ENCODE data around the gene MID2. TPM values are rescaled to one million over a fixed set of nuclear protein-coding genes. Genes with fewer than 3 reads are reported as not detected.

The MID2 gene
- total RNA-seq, 2 experiments from 2014 or later: not detected

- no peaks in the 10 kb centered on the region for H3K9me3 ChIP-seq (ENCODE audit: low read length)
- intact Hi-C loops (cut with micrococcal nuclease; ENCODE audit: unreplicated experiment): no loop called here
- DNase-seq (ENCODE audit: low spot score): no peak
These were observed 79.7 kb downstream of the MID2 start for GRCh38 chrX:107905366-107905765.

GRCh38 chrX:107924136-107924746, 98.6 kb downstream of the MID2 start:
- ChIA-PET CTCF (ENCODE audit: unreplicated experiment) (no interaction called here), POLR2A (no interaction called here)
- no peaks in the 10 kb centered on the region for H3K79me2 ChIP-seq (ENCODE audit: insufficient read depth, low read depth, low read length)
- TF ChIP-seq EZH2phosphoT487 (IDR thresholded peaks at IDR 0.05; ENCODE audit: borderline replicate concordance, low read depth, low read length): no peak
- TF ChIP-seq CTCF (conservative IDR thresholded peaks at IDR 0.05; ENCODE audit: low read length): no peak
- intact Hi-C loops (cut with micrococcal nuclease; ENCODE audit: unreplicated experiment): no loop called here
- BruUV-seq (replicated peaks): no TSS peak
- no peak overlapping the region for H3K4me3 ChIP-seq (ENCODE audit: low read depth, low read length, poor library complexity, severe bottlenecking)
- H3K36me3 ChIP-seq (ENCODE audit: insufficient read depth, low read length): no peaks in the 10 kb centered on the region
- H2AFZ ChIP-seq (ENCODE audit: low read length): no peak overlapping the region
- H3K4me1 ChIP-seq (ENCODE audit: insufficient read depth, low read length, poor library complexity, severe bottlenecking): no peaks in the 10 kb centered on the region
- H3K27ac ChIP-seq (ENCODE audit: low read depth, low read length, poor library complexity, severe bottlenecking): no peak overlapping the region
- no peaks in the 10 kb centered on the region for H3K9me3 ChIP-seq (ENCODE audit: low read length)
- no peak for DNase-seq (ENCODE audit: low spot score)
- H3K4me2 ChIP-seq (ENCODE audit: low read length): no peak overlapping the region
- H4K20me1 ChIP-seq (ENCODE audit: insufficient read depth, low read length): no peaks in the 10 kb centered on the region
- no peaks in the 10 kb centered on the region for H3K9me2 ChIP-seq (ENCODE audit: insufficient read depth, low read length)

More at GRCh38 chrX:107905366-107905765, 79.7 kb downstream of the MID2 start:
- ChIA-PET CTCF (ENCODE audit: unreplicated experiment) (no interaction called here), POLR2A (no interaction called here)
- no peaks in the 10 kb centered on the region for H3K36me3 ChIP-seq (ENCODE audit: insufficient read depth, low read length)
- no peaks in the 10 kb centered on the region for H4K20me1 ChIP-seq (ENCODE audit: insufficient read depth, low read length)
- H3K27ac ChIP-seq (ENCODE audit: low read depth, low read length, poor library complexity, severe bottlenecking): no peak overlapping the region
- no peaks in the 10 kb centered on the region for H3K79me2 ChIP-seq (ENCODE audit: insufficient read depth, low read depth, low read length)
- TF ChIP-seq EZH2phosphoT487 (IDR thresholded peaks at IDR 0.05; ENCODE audit: borderline replicate concordance, low read depth, low read length) (no peak), CTCF (conservative IDR thresholded peaks at IDR 0.05; ENCODE audit: low read length) (no peak)
- no peaks in the 10 kb centered on the region for H3K9me2 ChIP-seq (ENCODE audit: insufficient read depth, low read length)
- no peak overlapping the region for H3K4me3 ChIP-seq (ENCODE audit: low read depth, low read length, poor library complexity, severe bottlenecking)
- BruUV-seq (replicated peaks): no TSS peak
- H2AFZ ChIP-seq (ENCODE audit: low read length): no peak overlapping the region
- H3K4me1 ChIP-seq (ENCODE audit: insufficient read depth, low read length, poor library complexity, severe bottlenecking): no peaks in the 10 kb centered on the region
- H3K4me2 ChIP-seq (ENCODE audit: low read length): no peak overlapping the region

GRCh38 chrX:107934262-107934661, 108.6 kb downstream of the MID2 start:
- Histone ChIP-seq H3K9me2 (ENCODE audit: insufficient read depth, low read length) (no peaks in the 10 kb centered on the region), H3K4me2 (ENCODE audit: low read length) (no peak overlapping the region), H3K36me3 (ENCODE audit: insufficient read depth, low read length) (no peaks in the 10 kb centered on the region), H3K4me3 (ENCODE audit: low read depth, low read length, poor library complexity, severe bottlenecking) (no peak overlapping the region), H4K20me1 (ENCODE audit: insufficient read depth, low read length) (no peaks in the 10 kb centered on the region), H3K79me2 (ENCODE audit: insufficient read depth, low read depth, low read length) (no peaks in the 10 kb centered on the region), H3K4me1 (ENCODE audit: insufficient read depth, low read length, poor library complexity, severe bottlenecking) (no peaks in the 10 kb centered on the region), H3K27ac (ENCODE audit: low read depth, low read length, poor library complexity, severe bottlenecking) (no peak overlapping the region), H2AFZ (ENCODE audit: low read length) (no peak overlapping the region), H3K9me3 (ENCODE audit: low read length) (no peaks in the 10 kb centered on the region)
- ChIA-PET POLR2A (no interaction called here), CTCF (ENCODE audit: unreplicated experiment) (no interaction called here)
- no peak for DNase-seq (ENCODE audit: low spot score)
- intact Hi-C loops (cut with micrococcal nuclease; ENCODE audit: unreplicated experiment): no loop called here
- BruUV-seq (replicated peaks): no TSS peak
- TF ChIP-seq EZH2phosphoT487 (IDR thresholded peaks at IDR 0.05; ENCODE audit: borderline replicate concordance, low read depth, low read length) (no peak), CTCF (conservative IDR thresholded peaks at IDR 0.05; ENCODE audit: low read length) (no peak)
